Measurements from ENCODE around the gene MIDN.

The MIDN gene

GRCh38 chr19:1279782-1280341, 31.5 kb downstream of the MIDN start:
- H3K4me3 ChIP-seq (replicated peaks; ENCODE audit: low read depth, low read length), result no peak overlapping the region
- TF ChIP-seq CTCF (IDR thresholded peaks at IDR 0.05; ENCODE audit: low read depth, low read length, missing control alignments), result peak; percentile 97
- DNase-seq (ENCODE audit: extremely low read depth, low read depth), result peak; percentile 57

GRCh38 chr19:1280636-1281568, 32.5 kb downstream of the MIDN start:
- no peak for TF ChIP-seq CTCF (IDR thresholded peaks at IDR 0.05; ENCODE audit: low read depth, low read length, missing control alignments)
- H3K4me3 ChIP-seq (replicated peaks; ENCODE audit: low read depth, low read length), result no peak overlapping the region
- no peak for DNase-seq (ENCODE audit: extremely low read depth, low read depth)

- TF ChIP-seq CTCF (IDR thresholded peaks at IDR 0.05; ENCODE audit: low read depth, low read length, missing control alignments), result no peak
- no peak for DNase-seq (ENCODE audit: extremely low read depth, low read depth)
- no peak overlapping the region for H3K4me3 ChIP-seq (replicated peaks; ENCODE audit: low read depth, low read length)
Observed at GRCh38 chr19:1281569-1282287, 33.3 kb downstream of the MIDN start.

- no peak for TF ChIP-seq CTCF (IDR thresholded peaks at IDR 0.05; ENCODE audit: low read depth, low read length, missing control alignments)
- DNase-seq (ENCODE audit: extremely low read depth, low read depth), result no peak
- H3K4me3 ChIP-seq (replicated peaks; ENCODE audit: low read depth, low read length), result no peak overlapping the region
Observed at GRCh38 chr19:1282588-1283206, 34.3 kb downstream of the MIDN start.

GRCh38 chr19:1283207-1283916, 35.0 kb downstream of the MIDN start:
- no peak overlapping the region for H3K4me3 ChIP-seq (replicated peaks; ENCODE audit: low read depth, low read length)
- TF ChIP-seq CTCF (IDR thresholded peaks at IDR 0.05; ENCODE audit: low read depth, low read length, missing control alignments), result no peak
- DNase-seq (ENCODE audit: extremely low read depth, low read depth), result no peak

GRCh38 chr19:1283917-1284292, 35.5 kb downstream of the MIDN start:
- no peak for TF ChIP-seq CTCF (IDR thresholded peaks at IDR 0.05; ENCODE audit: low read depth, low read length, missing control alignments)

More at GRCh38 chr19:1283917-1284292, 35.5 kb downstream of the MIDN start:
- H3K4me3 ChIP-seq (replicated peaks; ENCODE audit: low read depth, low read length), result no peak overlapping the region
- DNase-seq (ENCODE audit: extremely low read depth, low read depth), result no peak
